GM21360 (cell line): ENCODE measurements around the gene SERPINA9.

Experiments
- ATAC-seq: cut with Tn5 transposase; IDR thresholded peaks from one replicate; pipeline ENCODE4 v1.9.1; 2021; ENCODE audit warnings: mild to moderate bottlenecking, moderate library complexity; ENCODE audit not compliant: unreplicated experiment

SERPINA9 gene

DNA sequence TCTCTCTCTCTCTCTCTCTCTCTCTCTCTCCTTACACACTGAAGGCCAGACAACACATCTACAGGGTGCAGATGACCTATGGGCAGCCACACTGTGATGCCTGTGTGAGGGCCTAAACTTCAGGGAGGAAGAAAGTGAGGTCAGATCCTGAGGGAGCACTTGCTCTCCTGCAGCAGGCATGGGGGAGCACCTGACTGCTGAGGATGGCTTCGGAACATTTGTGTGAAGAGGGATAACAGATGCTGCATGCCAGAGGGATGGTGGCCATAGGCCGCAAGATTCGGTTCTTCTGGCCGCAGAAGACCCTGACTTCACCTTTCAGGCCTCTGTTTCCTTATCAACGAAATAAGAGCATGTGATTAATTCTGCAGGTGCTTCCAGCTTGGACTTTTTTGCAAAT is 11.7 kb downstream of the SERPINA9 start:
- no peak for ATAC-seq

DNA sequence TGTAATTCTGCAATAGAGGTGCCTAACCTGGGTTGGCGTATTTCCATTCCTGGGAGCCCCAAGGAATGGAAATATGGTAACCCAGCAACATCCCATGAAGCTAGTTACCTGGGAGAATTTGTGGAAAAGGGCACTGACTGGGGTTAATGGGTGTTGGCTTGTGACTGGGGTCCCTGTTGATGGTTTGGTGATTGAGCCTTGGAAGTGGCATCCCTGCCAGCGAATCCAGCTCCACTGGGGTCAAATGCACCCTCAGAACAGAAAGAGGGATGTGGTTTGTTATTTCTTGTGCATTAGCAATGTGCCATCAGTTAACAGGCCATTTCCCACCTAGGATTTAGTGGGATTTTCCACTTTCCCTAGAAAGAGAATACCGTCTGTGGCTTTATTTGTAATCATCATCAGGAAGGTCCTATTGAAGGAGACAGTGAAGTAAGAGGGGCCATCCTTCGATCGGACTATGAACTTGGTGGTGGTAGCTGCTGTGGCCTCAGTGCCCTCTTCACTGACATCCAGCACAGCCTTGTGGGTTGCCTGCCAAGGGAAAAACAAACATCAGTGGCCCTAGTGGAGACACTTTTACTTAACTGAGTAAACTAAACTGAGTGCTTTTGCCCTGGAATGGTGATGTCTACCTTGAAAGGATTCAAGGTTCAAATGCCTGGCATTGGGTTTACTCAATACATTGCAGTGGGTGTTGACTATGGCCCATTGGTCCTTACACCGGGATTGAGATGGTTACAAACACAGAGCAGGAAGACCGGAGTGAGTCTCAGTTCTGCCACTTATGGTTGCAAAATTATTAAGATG is 13.0 kb downstream of the SERPINA9 start:
- no peak for ATAC-seq

DNA sequence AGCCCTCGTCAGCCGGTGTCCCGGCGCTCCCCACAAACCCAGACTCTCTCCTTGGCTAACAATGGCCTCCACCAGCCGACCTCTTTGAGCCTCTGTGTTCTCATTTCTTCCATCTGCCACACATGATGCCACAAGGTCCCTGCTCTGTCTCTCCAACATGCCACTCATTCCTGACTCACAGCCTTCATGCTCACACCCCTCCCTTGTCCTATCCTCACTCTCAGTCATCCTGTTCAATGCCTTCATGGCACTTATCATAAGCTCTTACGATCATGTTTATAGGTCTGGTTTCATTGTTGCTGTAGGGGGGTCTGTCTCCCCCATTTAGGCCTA is 13.8 kb downstream of the SERPINA9 start:
- ATAC-seq = no peak

DNA sequence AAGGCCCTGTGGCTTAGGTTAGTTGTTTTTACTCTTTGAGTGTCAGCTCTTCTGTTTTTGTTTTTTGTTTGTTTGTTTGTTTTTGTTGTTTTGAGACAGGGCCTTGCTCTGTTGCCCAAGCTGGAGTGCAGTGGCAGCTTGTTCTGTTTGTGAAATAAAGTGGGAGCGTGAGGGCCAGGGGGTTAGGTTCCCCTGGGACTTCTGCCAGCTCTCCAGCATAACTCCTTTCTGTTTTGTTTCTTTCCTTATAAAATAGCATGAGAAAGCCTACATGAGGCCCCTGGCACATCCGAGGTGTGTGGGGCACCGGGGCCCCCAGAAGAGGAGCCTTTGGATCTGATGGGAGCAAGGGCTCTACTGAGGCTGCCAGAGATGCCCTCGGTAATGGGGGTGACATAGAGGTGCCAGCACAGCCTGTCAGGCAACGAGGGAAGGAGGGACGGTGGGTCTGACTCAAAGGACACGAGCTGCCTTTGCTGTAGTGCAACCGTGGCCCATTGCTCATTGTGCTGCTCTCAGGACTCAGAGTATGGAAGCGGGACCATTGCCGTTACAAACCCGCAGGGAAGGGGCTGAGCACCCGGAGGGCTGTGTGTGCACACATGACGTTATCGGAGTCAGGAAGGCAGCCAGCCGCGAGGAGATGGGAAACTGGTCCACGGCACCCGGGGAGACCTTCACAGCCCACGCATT is 14.3 kb downstream of the SERPINA9 start:
- ATAC-seq = no peak

DNA sequence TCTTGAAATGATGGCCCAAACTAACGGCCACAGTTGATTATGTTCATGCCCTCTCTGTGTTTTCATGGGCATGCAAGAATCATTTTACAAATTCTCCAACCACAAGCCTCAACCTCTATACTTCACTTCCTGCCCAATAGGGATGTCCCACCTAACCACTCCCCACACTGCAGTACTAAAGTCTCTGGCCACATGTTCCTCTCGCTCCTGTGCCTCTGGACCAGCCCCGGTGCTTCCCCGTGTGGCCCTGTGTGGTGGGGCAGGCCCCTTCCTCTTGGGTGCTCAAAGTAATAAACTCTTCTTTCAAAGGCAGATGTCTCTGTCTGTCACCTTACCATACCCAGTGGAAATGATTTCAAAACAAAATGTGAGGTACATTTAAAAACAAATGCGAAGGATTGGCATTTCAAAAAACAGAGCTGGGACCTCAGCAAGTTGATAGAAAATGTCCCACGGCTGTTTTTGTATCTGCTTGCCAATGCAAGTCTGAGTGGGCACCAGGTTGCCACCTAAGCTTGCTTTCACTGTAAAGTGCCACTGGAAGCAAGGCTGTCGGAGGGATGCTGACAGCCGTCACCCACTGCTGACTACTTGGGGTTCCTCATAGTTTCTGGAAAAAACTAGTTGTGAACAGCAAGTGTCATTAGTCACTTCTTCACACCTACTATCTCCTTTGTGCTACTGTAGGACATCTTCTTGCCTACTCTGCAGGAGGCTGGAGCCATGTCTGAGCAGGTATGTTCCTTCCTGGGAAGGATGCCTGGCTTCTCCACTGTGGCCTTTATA is 15.2 kb downstream of the SERPINA9 start:
- ATAC-seq = no peak

DNA sequence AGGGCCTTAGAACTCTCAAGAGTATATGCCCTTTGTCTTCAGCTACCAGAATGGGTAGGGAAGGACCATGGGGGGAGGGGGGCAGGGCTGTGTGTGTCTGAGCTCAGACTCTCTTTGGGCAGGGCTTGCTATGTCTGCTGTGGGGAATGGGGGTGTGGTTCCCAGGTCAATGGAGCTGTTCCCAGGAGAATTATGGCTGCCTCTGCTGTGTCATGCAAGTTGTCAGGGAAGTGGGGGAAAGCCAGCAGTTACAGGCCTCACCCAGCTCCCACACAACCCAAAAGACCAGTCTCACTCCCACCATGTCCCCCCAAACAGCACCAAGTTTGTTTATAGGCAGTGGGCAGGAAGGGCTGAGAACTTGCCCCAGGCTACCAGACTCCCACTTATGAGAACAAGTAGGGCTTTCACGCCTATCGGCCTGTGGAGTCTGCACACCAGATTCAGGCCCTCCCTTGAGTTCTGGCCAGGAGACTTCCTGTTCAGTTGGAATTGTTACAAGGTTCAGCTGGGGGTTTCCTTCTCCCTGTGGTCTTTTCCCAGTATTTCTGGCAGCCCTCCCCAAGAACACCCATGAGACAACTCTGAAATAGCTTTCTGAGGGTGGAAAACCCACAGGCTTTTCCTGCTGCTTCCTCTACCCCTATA is 17.3 kb downstream of the SERPINA9 start:
- no peak for ATAC-seq

DNA sequence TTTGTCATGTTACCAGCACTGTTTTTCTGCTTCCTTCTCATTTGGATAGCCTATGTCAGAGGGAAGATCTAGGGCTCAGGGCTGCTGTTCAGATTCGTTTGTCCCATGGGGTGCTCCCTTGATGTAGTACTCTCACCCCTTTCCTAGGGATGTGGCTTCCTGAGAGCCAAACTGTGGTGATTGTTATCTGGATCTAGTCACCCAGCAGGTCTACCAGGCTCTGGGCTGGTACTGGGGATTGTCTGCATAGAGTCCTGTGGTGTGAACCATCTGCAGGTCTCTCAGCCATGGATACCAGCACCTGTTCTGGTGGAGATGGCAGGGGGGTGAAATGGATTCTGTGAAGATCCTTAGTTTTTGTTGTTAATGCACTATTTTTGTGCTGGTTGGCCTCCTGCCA is 17.9 kb downstream of the SERPINA9 start:
- no peak for ATAC-seq

DNA sequence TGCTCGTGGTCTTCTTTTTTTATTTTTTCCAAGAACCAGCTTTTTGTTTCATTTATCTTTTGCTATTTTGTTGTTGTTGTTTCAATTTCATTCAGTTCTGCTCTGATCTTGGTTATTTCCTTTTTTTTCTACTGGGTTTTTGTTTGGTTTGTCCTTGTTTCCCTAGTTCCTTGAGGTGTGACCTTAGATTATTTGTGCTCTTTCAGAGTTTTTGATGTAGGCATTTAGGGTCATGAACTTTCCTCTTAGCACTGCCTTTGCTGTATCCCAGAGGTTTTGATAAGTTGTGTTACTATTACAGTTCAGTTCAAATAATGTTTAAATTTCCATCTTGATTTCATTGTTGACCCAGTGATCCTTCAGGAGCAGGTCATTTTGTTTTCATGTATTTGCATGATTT is 20.1 kb downstream of the SERPINA9 start:
- ATAC-seq = no peak

DNA sequence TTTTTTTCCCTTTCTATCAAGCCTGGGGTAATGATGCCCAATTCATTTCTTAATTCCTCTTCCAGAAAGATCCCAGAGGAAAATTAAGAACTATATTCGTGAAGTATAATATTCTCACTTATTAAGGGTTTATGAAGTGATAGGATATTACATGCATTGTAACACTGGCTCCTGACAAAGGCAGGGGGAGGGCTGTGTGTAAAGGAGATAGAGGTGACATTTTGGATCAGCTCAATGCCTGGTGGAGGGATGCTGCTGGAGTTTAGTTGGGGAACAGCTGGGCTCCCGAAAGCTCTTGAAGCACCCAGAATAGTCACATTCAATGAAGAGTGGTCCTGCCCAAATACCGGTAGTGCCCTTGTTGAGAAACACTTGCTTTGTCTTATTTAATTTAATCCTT is 24.2 kb downstream of the SERPINA9 start:
- no peak for ATAC-seq

DNA sequence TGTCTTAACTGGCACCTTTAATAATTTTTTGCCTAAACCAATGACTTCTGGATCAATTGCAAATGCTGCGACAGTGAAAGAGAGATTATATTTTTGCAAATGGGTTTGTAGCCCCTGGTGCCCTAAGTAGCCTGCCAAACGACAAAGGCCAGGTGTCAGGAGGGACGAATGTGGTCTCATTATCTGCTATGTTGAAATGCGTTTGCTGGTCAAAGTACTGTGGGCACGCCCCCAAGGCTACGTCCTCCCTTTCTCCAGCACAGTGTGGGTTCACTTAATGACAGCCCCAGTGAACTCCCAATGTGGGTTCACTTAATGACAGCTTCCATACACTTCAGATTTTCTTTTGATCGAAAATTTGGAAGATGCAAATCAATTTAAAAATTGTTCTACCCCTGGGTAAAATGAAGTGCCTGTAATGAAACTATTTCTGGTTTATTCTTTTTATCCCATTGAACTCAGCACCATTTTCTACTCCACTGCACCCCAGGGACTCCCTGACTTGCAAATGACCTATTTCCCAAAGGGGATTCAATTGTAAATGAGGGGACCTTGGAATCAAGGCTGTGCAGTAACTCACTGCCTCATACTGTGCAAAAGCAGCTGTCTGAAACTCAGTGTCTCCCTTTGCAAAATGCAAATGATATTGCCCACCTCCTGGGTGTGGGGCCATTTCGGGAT is 24.8 kb downstream of the SERPINA9 start:
- no peak for ATAC-seq

DNA sequence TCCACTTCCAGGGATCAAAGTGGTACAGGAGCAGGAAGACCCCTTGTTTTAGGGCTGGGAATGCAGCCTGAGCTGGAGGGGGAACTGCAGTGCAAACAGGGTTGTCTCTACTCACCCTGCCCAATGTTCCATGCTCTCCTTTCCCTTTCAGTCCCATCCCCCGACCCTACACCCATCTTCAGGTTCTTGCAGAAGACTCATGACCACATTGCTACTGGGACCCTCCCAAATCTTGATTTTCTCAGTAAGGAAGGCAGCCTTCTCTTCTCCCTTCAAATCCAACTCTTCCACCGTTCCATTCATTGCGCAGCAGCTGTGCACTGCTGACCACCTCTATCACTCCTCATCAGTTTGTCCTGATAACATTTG is 25.3 kb downstream of the SERPINA9 start:
- no peak for ATAC-seq

DNA sequence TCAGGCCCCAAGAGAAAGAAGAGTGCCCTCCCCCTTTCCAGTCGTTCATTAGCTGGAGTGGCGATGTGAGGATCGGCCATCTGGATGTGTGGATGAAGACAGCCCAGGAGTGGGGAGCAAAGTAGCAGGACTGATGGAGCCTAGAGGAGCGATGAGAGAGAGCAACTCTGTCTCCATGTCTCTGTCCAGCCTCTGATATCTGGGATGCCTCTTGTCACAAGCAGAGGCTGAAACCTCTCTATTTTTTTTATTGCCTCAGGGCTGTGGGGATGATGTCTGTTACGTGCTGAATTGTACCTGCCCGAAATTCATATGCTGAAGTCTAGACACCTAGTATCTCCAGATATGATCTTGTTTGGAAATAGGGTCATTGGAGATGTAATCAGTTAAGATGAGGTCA is 26.1 kb downstream of the SERPINA9 start:
- no peak for ATAC-seq

DNA sequence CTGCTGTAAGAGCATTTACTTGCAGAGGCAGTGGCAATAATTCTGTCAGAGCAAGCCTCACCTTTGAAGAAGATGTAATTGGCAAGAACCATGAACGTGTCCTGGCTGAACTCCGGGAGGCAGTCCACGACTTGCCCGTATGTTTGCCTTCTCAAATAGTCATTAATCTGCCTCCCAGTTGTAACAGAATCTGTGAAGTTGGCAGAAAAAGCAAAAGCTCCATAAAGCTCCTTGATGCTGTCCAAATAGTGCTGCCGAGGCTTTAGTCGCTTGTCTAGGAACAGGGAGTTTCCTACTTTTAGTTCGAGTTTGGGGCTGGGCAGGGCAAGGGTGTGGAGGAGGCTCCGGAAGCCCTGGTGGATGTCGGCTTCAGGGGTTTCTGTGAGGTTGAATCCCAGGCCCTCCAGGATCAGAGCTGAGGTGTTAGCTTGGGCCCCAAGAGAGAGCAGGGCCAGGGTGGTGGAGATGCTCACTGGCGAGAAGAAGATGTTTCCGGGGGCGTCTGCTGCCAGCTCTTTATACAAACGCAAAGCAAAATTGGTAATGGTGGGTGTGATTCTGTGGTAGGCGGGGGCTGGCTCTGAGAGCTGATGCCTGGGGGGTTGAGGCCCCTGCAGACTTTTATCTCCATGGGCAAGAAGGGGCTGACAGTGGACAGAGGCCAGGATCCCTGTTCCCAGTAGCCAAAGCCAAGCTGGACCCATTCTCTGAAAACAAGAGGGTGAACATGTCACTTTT is 27.8 kb downstream of the SERPINA9 start:
- no peak for ATAC-seq

DNA sequence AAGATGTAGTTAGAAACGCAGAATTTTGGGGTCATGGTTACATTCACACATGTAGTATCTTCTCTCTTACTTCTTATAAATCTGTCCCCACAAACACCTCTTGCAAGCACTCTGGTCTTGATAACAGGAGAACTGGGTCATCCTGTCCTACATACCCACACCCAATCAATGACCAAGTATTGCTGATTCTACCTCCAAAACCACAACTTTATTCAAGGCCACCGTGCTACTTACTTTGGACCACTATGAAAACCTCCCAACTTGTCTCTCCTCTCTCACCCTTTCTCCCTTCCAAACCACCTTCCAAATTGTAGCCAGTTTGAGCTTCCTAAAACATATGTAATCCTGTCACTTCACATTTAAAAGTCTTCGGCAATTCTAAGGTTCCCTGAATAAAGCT is 28.8 kb downstream of the SERPINA9 start:
- no peak for ATAC-seq

DNA sequence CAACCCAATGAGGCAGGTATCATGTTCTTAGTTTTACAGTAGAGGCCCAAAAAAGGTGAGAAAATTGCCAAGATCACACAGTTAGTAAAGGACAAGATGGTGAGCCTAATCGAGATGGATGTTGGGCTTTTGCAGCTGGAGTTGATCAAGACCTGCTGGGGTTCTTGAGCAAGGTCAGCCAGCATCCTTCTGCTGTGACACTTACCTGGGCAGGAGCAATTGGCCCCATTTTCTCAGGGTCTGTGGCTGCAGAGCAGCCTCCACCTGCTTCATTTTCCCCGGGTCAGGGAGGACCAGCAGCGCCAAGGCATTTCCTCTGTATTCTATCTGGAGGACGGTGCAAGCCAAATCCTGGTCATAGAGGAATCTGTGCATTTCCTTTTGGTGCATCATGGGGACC is 29.9 kb downstream of the SERPINA9 start:
- no peak for ATAC-seq

DNA sequence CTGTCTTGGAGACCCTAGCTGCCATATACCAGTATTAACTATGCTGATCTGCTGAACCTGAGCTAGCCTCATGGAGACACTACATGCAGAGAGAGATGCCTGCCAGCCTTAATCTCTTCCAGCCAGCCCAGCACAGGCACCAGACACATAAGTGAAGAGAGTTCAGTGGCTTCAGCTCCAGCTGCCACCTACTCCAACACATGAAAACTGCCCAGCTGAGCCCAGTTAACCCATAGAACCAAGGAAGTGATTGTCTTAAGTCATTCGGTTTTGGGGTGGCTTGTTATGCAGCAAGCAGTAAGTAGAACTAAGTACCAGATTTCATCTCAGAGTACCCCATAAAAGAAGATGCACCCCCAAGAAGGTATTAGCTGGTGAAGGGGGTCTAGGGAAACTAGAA is 31.0 kb downstream of the SERPINA9 start:
- no peak for ATAC-seq

DNA sequence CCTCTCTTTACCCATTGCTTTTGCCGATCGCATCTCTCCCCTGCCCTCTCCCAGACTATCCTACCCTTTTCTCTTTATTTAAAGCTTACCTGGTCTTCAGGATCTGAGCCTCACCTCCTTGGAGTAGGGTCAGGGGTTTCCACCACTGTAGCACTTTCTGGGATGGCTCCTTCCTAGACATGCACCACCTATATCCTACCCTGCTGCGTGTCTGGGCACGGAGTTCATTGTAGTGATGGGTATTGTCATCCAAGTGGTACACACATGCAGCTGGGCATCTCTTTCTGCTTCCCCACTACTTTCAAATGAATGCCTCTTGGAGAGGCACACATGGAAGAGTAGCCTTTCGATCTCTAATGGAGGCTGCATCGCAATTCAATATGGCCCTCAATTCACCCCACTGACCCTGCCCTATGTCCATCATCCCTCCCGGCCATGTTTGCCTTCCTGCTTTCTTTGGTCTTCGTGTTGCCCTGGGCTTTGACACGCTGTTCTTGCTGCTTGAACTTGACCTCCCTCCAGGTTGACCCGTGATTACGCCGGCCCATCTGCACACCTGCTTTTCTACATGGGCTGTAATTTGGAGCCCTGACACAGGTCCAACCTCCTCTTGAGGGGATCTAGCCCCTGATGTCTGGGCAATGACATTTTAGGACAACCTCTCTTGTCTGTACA is 34.3 kb downstream of the SERPINA9 start:
- no peak for ATAC-seq

DNA sequence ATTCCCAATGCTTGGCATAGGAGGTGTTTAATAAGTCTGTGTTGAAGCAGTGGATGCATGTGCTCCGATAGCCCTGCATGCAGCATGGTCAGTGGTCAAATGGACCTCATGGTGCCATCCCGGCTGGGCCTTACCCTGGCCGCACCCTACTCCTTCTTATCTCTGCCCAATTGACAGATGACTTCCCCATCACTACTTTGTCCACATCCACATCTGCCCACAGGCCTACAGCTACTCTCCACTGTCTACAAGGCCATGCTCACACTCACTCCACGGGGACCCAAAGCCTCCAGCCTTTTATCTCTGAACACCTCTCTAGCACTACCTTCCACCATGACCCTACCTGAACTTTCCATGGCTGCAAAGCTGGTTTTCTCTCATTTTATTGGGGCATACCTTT is 34.9 kb downstream of the SERPINA9 start:
- no peak for ATAC-seq

DNA sequence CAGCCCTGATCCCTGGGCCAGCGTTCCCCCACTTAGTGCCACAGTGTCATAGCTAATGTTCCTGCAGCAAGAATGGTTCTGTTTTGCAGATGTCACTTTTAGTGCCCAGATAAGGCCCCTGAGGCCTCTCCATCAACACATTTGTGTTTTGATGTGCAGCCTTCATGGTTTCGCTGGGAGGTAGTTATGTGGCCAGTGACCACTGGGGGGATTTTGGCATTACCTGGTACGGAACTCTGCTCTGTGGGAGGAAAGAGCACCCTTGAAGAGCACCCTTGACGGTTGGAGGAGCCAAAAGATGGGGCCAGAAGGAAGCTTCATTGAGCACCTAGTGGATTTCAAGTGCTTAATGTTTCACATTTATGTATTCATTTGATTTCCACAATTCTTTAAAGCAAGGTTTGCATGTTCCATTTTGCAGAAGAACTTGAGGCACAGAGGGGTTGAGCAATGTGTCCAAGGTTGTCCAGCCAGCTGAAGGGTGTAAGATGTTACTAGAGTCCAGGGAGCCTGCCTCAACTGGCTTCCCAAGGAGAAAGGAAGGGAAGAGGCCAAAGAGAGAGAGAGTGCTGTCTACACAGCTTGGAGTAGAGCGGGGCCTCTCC is 36.4 kb downstream of the SERPINA9 start:
- no peak for ATAC-seq
